Naive B cell (primary cell): Measurements from ENCODE around the gene MYH14. TPM values are rescaled to one million over a fixed set of nuclear protein-coding genes. Genes with fewer than 3 reads are reported as not detected.

ENCODE experiments used
- ATAC-seq, 2 donors: fragments of 150-1000 bp; cut with Tn5 transposase; 2 replicates each; pipeline ENCODE4 v1.10.0; 2021; ENCODE audit warnings: low read depth in 2 of 2, mild to moderate bottlenecking in 2 of 2, moderate library complexity in 2 of 2
- DNase-seq: peaks from one replicate; pipeline ENCODE4 v3.0.0; 2022
- H3K27ac Mint-ChIP-seq, 6 donors: one replicate each; pipeline ENCODE4 v1.8.0; 2020 to 2022; ENCODE audit warnings: mild to moderate bottlenecking in 6 of 6, mixed read lengths in 6 of 6, moderate library complexity in 5 of 6, inconsistent platforms in 2 of 6
- H3K27me3 Mint-ChIP-seq, 3 donors: one replicate each; pipeline ENCODE4 v1.8.0; 2021 to 2022; ENCODE audit warnings: mixed read lengths in 3 of 3, mild to moderate bottlenecking in 1 of 3
- H3K36me3 Mint-ChIP-seq, 2 donors: one replicate each; pipeline ENCODE4 v1.8.0; 2020 to 2022; ENCODE audit warnings: mixed read lengths in 2 of 2, inconsistent platforms in 1 of 2, mild to moderate bottlenecking in 1 of 2
- H3K4me1 Mint-ChIP-seq, 3 donors: one replicate each; pipeline ENCODE4 v1.8.0; 2020 to 2022; ENCODE audit warnings: mixed read lengths in 3 of 3, inconsistent platforms in 1 of 3, mild to moderate bottlenecking in 1 of 3, moderate library complexity in 1 of 3
- H3K4me3 Mint-ChIP-seq, 8 donors: one replicate each; pipeline ENCODE4 v1.8.0; 2020 to 2022; ENCODE audit warnings: mild to moderate bottlenecking in 8 of 8, mixed read lengths in 8 of 8, moderate library complexity in 8 of 8, inconsistent platforms in 2 of 8
- H3K9me3 Mint-ChIP-seq, 7 donors: one replicate each; pipeline ENCODE4 v1.8.0; 2020 to 2022; ENCODE audit warnings: mixed read lengths in 7 of 7, mild to moderate bottlenecking in 5 of 7, inconsistent platforms in 2 of 7, moderate library complexity in 1 of 7
- polyA plus RNA-seq, 6 donors: library from polyadenylated mRNA; unstranded; fragments of 300-500 nt; fragmentation: Illumina TruSeq; gene quantifications; one replicate each; pipeline ENCODE4 v1.2.3, GENCODE V29; 2021; ENCODE audit warnings: low read depth in 6 of 6

The MYH14 gene
- polyA plus RNA-seq, 6 donors from 2014 or later: not detected

- Mint-ChIP-seq H3K4me1 (no peaks in the 10 kb centered on the region), H3K4me3 (no peak overlapping the region), H3K36me3 (peaks cover 0 to 5% of the 10 kb centered on the region in 2 donors), H3K9me3 (peaks cover 0 to 15% (median 5%) of the 10 kb centered on the region in 7 donors), H3K27me3 (peaks cover 5 to 7% (median 5%) of the 10 kb centered on the region in 3 donors), H3K27ac (peak overlapping the region in 1 of 6 donors; percentile 14)
- no peak for ATAC-seq
- no peak for DNase-seq
Measured at GRCh38 chr19:50178320-50178719, 25.1 kb upstream of the MYH14 start.

- Mint-ChIP-seq H3K4me1 (no peaks in the 10 kb centered on the region), H3K27ac (no peak overlapping the region), H3K27me3 (peaks cover 4 to 5% (median 5%) of the 10 kb centered on the region in 3 donors), H3K4me3 (no peak overlapping the region), H3K36me3 (peaks cover 0 to 5% of the 10 kb centered on the region in 2 donors), H3K9me3 (peaks cover 0 to 15% (median 4%) of the 10 kb centered on the region in 7 donors)
- no peak for ATAC-seq
- DNase-seq: no peak
Measured at GRCh38 chr19:50178859-50179537, 24.4 kb upstream of the MYH14 start.

GRCh38 chr19:50181121-50181520, 22.3 kb upstream of the MYH14 start:
- Mint-ChIP-seq H3K27ac (no peak overlapping the region), H3K36me3 (peaks cover 0 to 5% of the 10 kb centered on the region in 2 donors), H3K4me1 (no peaks in the 10 kb centered on the region), H3K27me3 (peaks cover 0 to 9% (median 0%) of the 10 kb centered on the region in 3 donors), H3K9me3 (peaks cover 0 to 8% (median 4%) of the 10 kb centered on the region in 7 donors), H3K4me3 (no peak overlapping the region)
- DNase-seq (no peak), ATAC-seq (no peak)

- H3K9me3 Mint-ChIP-seq: peaks cover 3 to 13% (median 8%) of the 10 kb centered on the region in 7 donors
Measured at GRCh38 chr19:50184196-50184595, 19.2 kb upstream of the MYH14 start.

GRCh38 chr19:50187937-50188336, 15.5 kb upstream of the MYH14 start:
- Mint-ChIP-seq H3K9me3 (peaks cover 3 to 12% (median 10%) of the 10 kb centered on the region in 7 donors), H3K4me1 (no peaks in the 10 kb centered on the region), H3K27ac (no peak overlapping the region), H3K27me3 (peaks cover 16 to 34% (median 28%) of the 10 kb centered on the region in 3 donors), H3K4me3 (no peak overlapping the region), H3K36me3 (peaks cover 0 to 4% of the 10 kb centered on the region in 2 donors)
- no peak for ATAC-seq
- no peak for DNase-seq

More at GRCh38 chr19:50184196-50184595, 19.2 kb upstream of the MYH14 start:
- Mint-ChIP-seq H3K4me1 (no peaks in the 10 kb centered on the region), H3K36me3 (peaks cover 0 to 5% of the 10 kb centered on the region in 2 donors), H3K27me3 (peaks cover 0 to 14% (median 6%) of the 10 kb centered on the region in 3 donors), H3K27ac (no peak overlapping the region), H3K4me3 (no peak overlapping the region)
- ATAC-seq (no peak), DNase-seq (no peak)

- H3K36me3 Mint-ChIP-seq: peaks cover 0 to 7% of the 10 kb centered on the region in 2 donors
- no peak overlapping the region for H3K4me3 Mint-ChIP-seq
- no peaks in the 10 kb centered on the region for H3K4me1 Mint-ChIP-seq
- H3K27ac Mint-ChIP-seq: peak overlapping the region in 1 of 6 donors; percentile 60
- ATAC-seq: no peak
- H3K9me3 Mint-ChIP-seq: peaks cover 3 to 16% (median 10%) of the 10 kb centered on the region in 7 donors
- H3K27me3 Mint-ChIP-seq: peaks cover 22 to 38% (median 33%) of the 10 kb centered on the region in 3 donors
- DNase-seq: no peak
Measured at GRCh38 chr19:50189331-50189730, 14.1 kb upstream of the MYH14 start.

- Mint-ChIP-seq H3K36me3 (peaks cover 0 to 7% of the 10 kb centered on the region in 2 donors), H3K4me1 (no peaks in the 10 kb centered on the region)
- ATAC-seq: no peak
Measured at GRCh38 chr19:50190439-50190891, 13.0 kb upstream of the MYH14 start.

GRCh38 chr19:50191216-50191615, 12.2 kb upstream of the MYH14 start:
- no peak for ATAC-seq
- Mint-ChIP-seq H3K27ac (peak overlapping the region in 1 of 6 donors; percentile 34), H3K36me3 (peaks cover 0 to 8% of the 10 kb centered on the region in 2 donors), H3K4me1 (no peaks in the 10 kb centered on the region), H3K4me3 (no peak overlapping the region), H3K9me3 (peaks cover 4 to 19% (median 9%) of the 10 kb centered on the region in 7 donors), H3K27me3 (peaks cover 22 to 44% (median 38%) of the 10 kb centered on the region in 3 donors)
- DNase-seq: no peak

More at GRCh38 chr19:50190439-50190891, 13.0 kb upstream of the MYH14 start:
- Mint-ChIP-seq H3K27me3 (peaks cover 22 to 37% (median 36%) of the 10 kb centered on the region in 3 donors), H3K27ac (no peak overlapping the region), H3K9me3 (peaks cover 4 to 20% (median 10%) of the 10 kb centered on the region in 7 donors), H3K4me3 (no peak overlapping the region)
- DNase-seq: no peak

GRCh38 chr19:50192463-50193211, 10.8 kb upstream of the MYH14 start:
- Mint-ChIP-seq H3K36me3 (peaks cover 0 to 22% of the 10 kb centered on the region in 2 donors), H3K4me1 (no peaks in the 10 kb centered on the region), H3K27ac (peak overlapping the region in 1 of 6 donors; percentile 66), H3K4me3 (peak overlapping the region in 1 of 8 donors; percentile 27), H3K9me3 (peaks cover 2 to 18% (median 6%) of the 10 kb centered on the region in 7 donors), H3K27me3 (peaks cover 30 to 58% (median 53%) of the 10 kb centered on the region in 3 donors)
- DNase-seq: no peak
- ATAC-seq: no peak

GRCh38 chr19:50195224-50195623, 8.2 kb upstream of the MYH14 start:
- Mint-ChIP-seq H3K36me3 (peaks cover 0 to 22% of the 10 kb centered on the region in 2 donors), H3K27me3 (peaks cover 37 to 53% (median 43%) of the 10 kb centered on the region in 3 donors), H3K9me3 (peaks cover 0 to 15% (median 4%) of the 10 kb centered on the region in 7 donors), H3K4me3 (no peak overlapping the region), H3K4me1 (no peaks in the 10 kb centered on the region), H3K27ac (no peak overlapping the region)
- ATAC-seq: no peak
- DNase-seq: no peak

- Mint-ChIP-seq H3K4me1 (no peaks in the 10 kb centered on the region), H3K27ac (no peak overlapping the region), H3K36me3 (peaks cover 0 to 22% of the 10 kb centered on the region in 2 donors), H3K27me3 (peaks cover 38 to 55% (median 40%) of the 10 kb centered on the region in 3 donors), H3K9me3 (peaks cover 0 to 15% (median 5%) of the 10 kb centered on the region in 7 donors), H3K4me3 (no peak overlapping the region)
- no peak for DNase-seq
- ATAC-seq: no peak
Measured at GRCh38 chr19:50196322-50196932, 7.0 kb upstream of the MYH14 start.

- peaks cover 0 to 20% (median 6%) of the 10 kb centered on the region in 7 donors for H3K9me3 Mint-ChIP-seq
- ATAC-seq (no peak), DNase-seq (no peak)
- peak overlapping the region in 1 of 6 donors; percentile 90 for H3K27ac Mint-ChIP-seq
- H3K27me3 Mint-ChIP-seq: peaks cover 45 to 63% (median 45%) of the 10 kb centered on the region in 3 donors
- no peaks in the 10 kb centered on the region for H3K4me1 Mint-ChIP-seq
- H3K4me3 Mint-ChIP-seq: no peak overlapping the region
- peaks cover 0 to 30% of the 10 kb centered on the region in 2 donors for H3K36me3 Mint-ChIP-seq
Measured at GRCh38 chr19:50197348-50197747, 6.1 kb upstream of the MYH14 start.
